CD1c-positive myeloid dendritic cell (primary cell): ENCODE measurements around the gene WWOX.

Source experiments
- DNase-seq: peaks from one replicate; pipeline ENCODE4 v3.0.0-alpha.2; 2016; ENCODE audit errors: extremely low spot score

WWOX gene

GRCh38 chr16:78655331-78656113 lies 556.1 kb downstream of the WWOX start:
- DNase-seq, result no peak

GRCh38 chr16:78656887-78657286 lies 557.4 kb downstream of the WWOX start:
- no peak for DNase-seq

GRCh38 chr16:78659216-78659615 lies 559.8 kb downstream of the WWOX start:
- no peak for DNase-seq

GRCh38 chr16:78659668-78660217 lies 560.3 kb downstream of the WWOX start:
- DNase-seq, result no peak

- no peak for DNase-seq
Observed at GRCh38 chr16:78660795-78661194, 561.3 kb downstream of the WWOX start.

GRCh38 chr16:78663690-78664089 lies 564.2 kb downstream of the WWOX start:
- no peak for DNase-seq

- no peak for DNase-seq
Observed at GRCh38 chr16:78664811-78665772, 565.6 kb downstream of the WWOX start.

- DNase-seq, result no peak
Observed at GRCh38 chr16:78666318-78666717, 566.9 kb downstream of the WWOX start.

- DNase-seq, result no peak
Observed at GRCh38 chr16:78667675-78668074, 568.2 kb downstream of the WWOX start.

GRCh38 chr16:78668393-78668792 lies 568.9 kb downstream of the WWOX start:
- no peak for DNase-seq

- DNase-seq, result no peak
Observed at GRCh38 chr16:78669994-78670393, 570.5 kb downstream of the WWOX start.

- DNase-seq, result no peak
Observed at GRCh38 chr16:78672779-78673556, 573.5 kb downstream of the WWOX start.

- no peak for DNase-seq
Observed at GRCh38 chr16:78673884-78674283, 574.4 kb downstream of the WWOX start.

- DNase-seq, result no peak
Observed at GRCh38 chr16:78675312-78675711, 575.9 kb downstream of the WWOX start.

GRCh38 chr16:78675951-78676792 lies 576.7 kb downstream of the WWOX start:
- DNase-seq, result no peak

GRCh38 chr16:78677181-78677731 lies 577.8 kb downstream of the WWOX start:
- DNase-seq, result no peak

- no peak for DNase-seq
Observed at GRCh38 chr16:78679546-78679945, 580.1 kb downstream of the WWOX start.

- no peak for DNase-seq
Observed at GRCh38 chr16:78681743-78682142, 582.3 kb downstream of the WWOX start.

- no peak for DNase-seq
Observed at GRCh38 chr16:78684030-78684611, 584.7 kb downstream of the WWOX start.
